HUES48 (cell line): ENCODE results near the gene MARCHF6.
A peak's percentile ranks its signal among the peaks of the same experiment; 100 is the strongest.
"Not testable (repeated sequence)": the region's sequence is repeated elsewhere in the genome, so short reads cannot be mapped to it uniquely, and the experiment has no call there.

Experiments
- H3K27ac ChIP-seq: one replicate; pipeline ENCODE4 v1.7.0; 2013; ENCODE audit warnings: low read depth, low read length, inconsistent platforms
- H3K27me3 ChIP-seq: 2 replicates; pipeline ENCODE4 v1.6.1; 2013; ENCODE audit warnings: mild to moderate bottlenecking, low read length; ENCODE audit not compliant: control insufficient read depth, insufficient read depth
- H3K36me3 ChIP-seq: 2 replicates; pipeline ENCODE4 v1.6.1; 2013; ENCODE audit warnings: low read length; ENCODE audit not compliant: control insufficient read depth, insufficient read depth
- H3K4me1 ChIP-seq: 2 replicates; pipeline ENCODE4 v1.6.1; 2013; ENCODE audit warnings: mild to moderate bottlenecking, low read length; ENCODE audit not compliant: control insufficient read depth, insufficient read depth
- H3K4me3 ChIP-seq: 2 replicates; pipeline ENCODE4 v1.5.1; 2013; ENCODE audit warnings: mild to moderate bottlenecking, low read depth, low read length
- H3K9ac ChIP-seq: 2 replicates; pipeline ENCODE4 v1.6.1; 2013; ENCODE audit warnings: mild to moderate bottlenecking, low read depth, low read length, moderate library complexity
- H3K9me3 ChIP-seq: 2 replicates; pipeline ENCODE4 v1.6.1; 2013; ENCODE audit warnings: low read length; ENCODE audit not compliant: control insufficient read depth, insufficient read depth

Gene MARCHF6

GRCh38 chr5:10337986-10338385 is 15.5 kb upstream of the MARCHF6 start:
- H3K27ac ChIP-seq, result no peak overlapping the region

GRCh38 chr5:10338686-10339057 is 14.8 kb upstream of the MARCHF6 start:
- H3K4me3 ChIP-seq, result no peak overlapping the region
- no peaks in the 10 kb centered on the region for H3K9me3 ChIP-seq
- H3K27me3 ChIP-seq, result peaks cover 24% of the 10 kb centered on the region
- no peaks in the 10 kb centered on the region for H3K36me3 ChIP-seq
- no peak overlapping the region for H3K27ac ChIP-seq
- H3K4me1 ChIP-seq, result 0 out of 2 replicates have a peak, but pooled peaks cover 9% of the 10 kb centered on the region
- H3K9ac ChIP-seq, result no peak overlapping the region

More at GRCh38 chr5:10337986-10338385, 15.5 kb upstream of the MARCHF6 start:
- H3K4me1 ChIP-seq, result 0 out of 2 replicates have a peak, but pooled peaks cover 9% of the 10 kb centered on the region
- no peak overlapping the region for H3K4me3 ChIP-seq
- peaks cover 31% of the 10 kb centered on the region for H3K27me3 ChIP-seq
- no peak overlapping the region for H3K9ac ChIP-seq
- no peaks in the 10 kb centered on the region for H3K9me3 ChIP-seq
- no peaks in the 10 kb centered on the region for H3K36me3 ChIP-seq

- peak overlapping the region; percentile 4 for H3K27ac ChIP-seq
- no peaks in the 10 kb centered on the region for H3K36me3 ChIP-seq
- peaks cover 18% of the 10 kb centered on the region for H3K27me3 ChIP-seq
- H3K4me3 ChIP-seq, result no peak overlapping the region
- 0 out of 2 replicates have a peak, but pooled peaks cover 9% of the 10 kb centered on the region for H3K4me1 ChIP-seq
- H3K9me3 ChIP-seq, result no peaks in the 10 kb centered on the region
- no peak overlapping the region for H3K9ac ChIP-seq
Observed at GRCh38 chr5:10339058-10339811, 14.3 kb upstream of the MARCHF6 start.

GRCh38 chr5:10339958-10340357 is 13.5 kb upstream of the MARCHF6 start:
- Histone ChIP-seq H3K9ac (no peak overlapping the region), H3K27me3 (peaks cover 11% of the 10 kb centered on the region), H3K4me3 (no peak overlapping the region), H3K9me3 (no peaks in the 10 kb centered on the region), H3K4me1 (0 out of 2 replicates have a peak, but pooled peaks cover 9% of the 10 kb centered on the region), H3K27ac (no peak overlapping the region), H3K36me3 (no peaks in the 10 kb centered on the region)

- 0 out of 2 replicates have a peak, but pooled peaks cover 9% of the 10 kb centered on the region for H3K4me1 ChIP-seq
- H3K36me3 ChIP-seq, result no peaks in the 10 kb centered on the region
- no peak overlapping the region for H3K9ac ChIP-seq
- H3K9me3 ChIP-seq, result no peaks in the 10 kb centered on the region
- H3K4me3 ChIP-seq, result no peak overlapping the region
- H3K27ac ChIP-seq, result no peak overlapping the region
- no peaks in the 10 kb centered on the region for H3K27me3 ChIP-seq
Observed at GRCh38 chr5:10343486-10343885, 10.0 kb upstream of the MARCHF6 start.

- H3K36me3 ChIP-seq, H3K27ac ChIP-seq, H3K27me3 ChIP-seq, H3K4me1 ChIP-seq, H3K4me3 ChIP-seq, H3K9me3 ChIP-seq, H3K9ac ChIP-seq: not testable (repeated sequence)
Observed at GRCh38 chr5:10344461-10345106, 8.9 kb upstream of the MARCHF6 start.

- peaks cover 9% of the 10 kb centered on the region; the same call in 1 of the 2 replicates for H3K27me3 ChIP-seq
- H3K4me3 ChIP-seq, result no peak overlapping the region
- no peaks in the 10 kb centered on the region for H3K36me3 ChIP-seq
- H3K4me1 ChIP-seq, result peaks cover 10% of the 10 kb centered on the region; the same call in 1 of the 2 replicates
- no peaks in the 10 kb centered on the region for H3K9me3 ChIP-seq
- no peak overlapping the region for H3K9ac ChIP-seq
- no peak overlapping the region for H3K27ac ChIP-seq
Observed at GRCh38 chr5:10348258-10348657, 5.2 kb upstream of the MARCHF6 start.

- Histone ChIP-seq H3K9ac (no peak overlapping the region), H3K27me3 (peaks cover 9% of the 10 kb centered on the region; the same call in 1 of the 2 replicates), H3K9me3 (no peaks in the 10 kb centered on the region), H3K27ac (no peak overlapping the region), H3K36me3 (no peaks in the 10 kb centered on the region), H3K4me1 (peaks cover 17% of the 10 kb centered on the region), H3K4me3 (no peak overlapping the region)
Observed at GRCh38 chr5:10351199-10351905, 2.1 kb upstream of the MARCHF6 start.

- Histone ChIP-seq H3K9me3 (no peaks in the 10 kb centered on the region), H3K36me3 (no peaks in the 10 kb centered on the region), H3K4me3 (no peak overlapping the region; the same call in 1 of the 2 replicates), H3K4me1 (peaks cover 17% of the 10 kb centered on the region), H3K27ac (no peak overlapping the region), H3K27me3 (peaks cover 9% of the 10 kb centered on the region; the same call in 1 of the 2 replicates), H3K9ac (no peak overlapping the region)
Observed at GRCh38 chr5:10351919-10352318, 1.6 kb upstream of the MARCHF6 start.

- no peaks in the 10 kb centered on the region for H3K9me3 ChIP-seq
- H3K36me3 ChIP-seq, result no peaks in the 10 kb centered on the region
- peaks cover 19% of the 10 kb centered on the region for H3K4me1 ChIP-seq
- H3K4me3 ChIP-seq, result peak overlapping the region; percentile 89
- H3K9ac ChIP-seq, result peak overlapping the region; percentile 96
- H3K27ac ChIP-seq, result peak overlapping the region; percentile 98
- peaks cover 9% of the 10 kb centered on the region; the same call in 1 of the 2 replicates for H3K27me3 ChIP-seq
Observed at GRCh38 chr5:10352430-10353240, 860 bp upstream of the MARCHF6 start.
